Hematopoietic multipotent progenitor cell (in vitro differentiated cells): ENCODE data around the gene CIB1. TPM values are rescaled to one million over a fixed set of nuclear protein-coding genes. Genes with fewer than 3 reads are reported as not detected.
"Not testable (repeated sequence)": the region's sequence is repeated elsewhere in the genome, so short reads cannot be mapped to it uniquely, and the experiment has no call there.

Experiments
- DNase-seq, 3 donors: peaks; one replicate each; pipeline ENCODE4 v3.0.0-alpha.2; 2011 to 2015; ENCODE audit warnings: low read depth in 2 of 3, low spot score in 2 of 3
- total RNA-seq: library from RNA; depleted of rRNA; stranded (reverse); fragments of >200 nt; gene quantifications from one replicate; pipeline ENCODE4 v1.2.3, GENCODE V29; 2012

The CIB1 gene
- total RNA-seq, 1 donor, result 31.0 TPM

DNA sequence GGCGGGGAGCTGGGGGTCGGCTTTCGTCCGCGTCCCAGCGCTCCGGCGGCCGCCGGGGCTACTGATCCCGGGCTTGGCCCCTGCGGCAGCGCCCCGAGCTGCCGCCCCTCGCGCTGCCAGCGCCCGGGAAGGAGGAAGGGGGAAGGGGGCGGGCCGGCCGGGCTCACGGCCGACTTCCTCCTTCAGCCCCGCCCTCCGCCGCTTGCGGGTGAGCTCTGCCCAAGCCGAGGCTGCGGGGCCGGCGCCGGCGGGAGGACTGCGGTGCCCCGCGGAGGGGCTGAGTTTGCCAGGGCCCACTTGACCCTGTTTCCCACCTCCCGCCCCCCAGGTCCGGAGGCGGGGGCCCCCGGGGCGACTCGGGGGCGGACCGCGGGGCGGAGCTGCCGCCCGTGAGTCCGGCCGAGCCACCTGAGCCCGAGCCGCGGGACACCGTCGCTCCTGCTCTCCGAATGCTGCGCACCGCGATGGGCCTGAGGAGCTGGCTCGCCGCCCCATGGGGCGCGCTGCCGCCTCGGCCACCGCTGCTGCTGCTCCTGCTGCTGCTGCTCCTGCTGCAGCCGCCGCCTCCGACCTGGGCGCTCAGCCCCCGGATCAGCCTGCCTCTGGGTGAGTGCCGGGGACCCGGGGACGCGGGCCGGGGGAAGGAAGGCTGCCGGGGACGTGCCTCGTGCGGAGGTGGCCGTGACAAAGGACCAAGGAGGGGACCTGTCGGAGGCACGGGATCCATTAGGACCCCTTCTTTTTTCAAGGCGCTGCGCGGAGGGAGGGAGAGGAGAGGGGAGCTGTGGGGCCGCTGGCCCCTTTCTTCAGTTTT lies 32.4 kb downstream of the CIB1 start, which contains the start of gene SEMA4B:
Gene SEMA4B, plus strand, starts transcription at position 201 of the 814 bp plus-strand sequence. Its CDS starts 249 bp downstream, at position 450.
- peak in 2 of 3 donors; percentile 64 to 76 for DNase-seq

DNA sequence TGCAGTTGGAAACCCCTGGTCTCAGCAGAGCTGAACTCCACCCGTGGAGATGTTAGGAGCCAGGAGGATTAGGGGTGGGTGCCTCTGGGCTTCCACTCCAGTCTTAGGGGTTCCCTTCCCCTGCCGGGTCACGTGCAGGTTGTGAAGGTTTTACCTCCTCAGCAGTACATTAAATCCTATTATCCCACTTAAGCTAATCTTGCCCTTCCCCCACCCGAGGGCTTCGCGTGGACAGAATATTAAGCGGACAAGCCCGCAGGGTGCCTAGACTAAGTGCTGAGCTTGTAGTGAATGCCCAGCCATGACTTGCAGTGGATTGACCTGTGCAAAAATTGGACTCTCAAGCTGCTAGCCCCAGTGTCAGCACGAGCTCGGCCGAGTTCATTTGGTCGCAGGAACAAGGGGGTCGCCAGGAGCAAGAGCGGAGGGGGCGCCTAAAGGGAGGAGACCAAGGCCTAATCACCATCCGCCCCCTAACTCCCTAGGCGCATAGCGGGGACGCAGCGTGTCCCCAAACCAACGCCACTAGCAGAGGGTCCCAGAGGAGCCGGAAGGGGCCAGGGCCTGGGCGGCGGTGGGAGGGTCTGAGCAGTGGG lies 33.1 kb downstream of the CIB1 start:
- DNase-seq, result no peak

DNA sequence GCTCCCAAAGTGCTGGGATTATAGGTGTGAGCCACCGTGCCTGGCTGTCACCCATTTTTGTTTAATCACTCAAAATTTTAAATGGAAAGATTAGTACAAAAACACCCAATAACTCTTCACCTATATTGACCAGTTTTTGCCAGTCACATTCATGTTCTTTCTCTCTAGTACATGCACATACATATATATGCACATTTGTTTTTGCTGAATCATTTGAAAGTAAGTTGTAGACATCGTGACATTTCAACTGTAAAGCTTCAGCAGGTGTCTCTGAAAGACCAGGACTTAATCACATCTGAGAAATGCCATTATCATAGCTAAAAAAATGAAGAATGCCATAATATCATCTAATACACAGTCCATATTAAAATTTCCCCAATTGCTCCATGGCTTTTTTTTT lies 39.1 kb downstream of the CIB1 start:
- no peak for DNase-seq

DNA sequence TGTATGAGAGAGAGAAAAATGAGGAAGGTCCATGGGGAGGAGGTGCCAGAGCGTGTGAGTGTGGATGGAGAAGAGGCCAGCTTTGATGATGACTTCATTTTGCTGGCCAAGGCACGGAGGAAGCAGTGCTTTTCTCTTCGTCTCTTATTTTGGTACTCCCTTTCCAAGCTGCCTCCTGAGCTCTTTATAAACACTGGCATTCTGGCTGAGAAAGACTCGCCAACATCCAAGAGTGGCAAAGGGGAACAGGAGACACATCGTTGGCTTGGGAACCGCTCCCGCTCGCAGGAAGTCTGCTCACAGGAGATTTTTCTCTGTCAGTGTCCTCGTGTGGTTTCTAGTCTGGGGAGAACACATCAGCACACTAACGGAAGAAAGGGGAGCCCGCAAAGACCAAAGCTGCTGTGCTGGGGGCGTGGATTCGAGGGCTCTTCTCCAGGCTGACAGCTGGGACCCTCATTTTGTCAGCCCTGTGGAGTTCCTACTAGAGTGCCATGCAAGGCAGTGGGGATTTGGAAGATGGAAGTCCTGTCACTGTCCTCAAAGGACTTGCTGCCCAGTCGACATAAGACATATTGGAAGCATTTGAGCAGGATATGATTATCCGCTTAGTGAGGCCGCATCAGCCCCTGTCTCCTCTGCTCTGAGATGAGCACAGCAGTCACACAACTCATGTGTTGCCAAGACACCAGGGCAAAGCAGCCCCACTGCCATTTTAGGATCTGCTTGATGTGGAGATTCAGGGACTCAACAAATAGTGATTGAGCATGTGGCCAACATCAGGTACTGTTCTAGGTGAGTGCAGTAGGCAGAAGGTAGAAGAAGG lies 40.6 kb downstream of the CIB1 start:
- peak in 2 of 3 donors; percentile 46 to 62 for DNase-seq

DNA sequence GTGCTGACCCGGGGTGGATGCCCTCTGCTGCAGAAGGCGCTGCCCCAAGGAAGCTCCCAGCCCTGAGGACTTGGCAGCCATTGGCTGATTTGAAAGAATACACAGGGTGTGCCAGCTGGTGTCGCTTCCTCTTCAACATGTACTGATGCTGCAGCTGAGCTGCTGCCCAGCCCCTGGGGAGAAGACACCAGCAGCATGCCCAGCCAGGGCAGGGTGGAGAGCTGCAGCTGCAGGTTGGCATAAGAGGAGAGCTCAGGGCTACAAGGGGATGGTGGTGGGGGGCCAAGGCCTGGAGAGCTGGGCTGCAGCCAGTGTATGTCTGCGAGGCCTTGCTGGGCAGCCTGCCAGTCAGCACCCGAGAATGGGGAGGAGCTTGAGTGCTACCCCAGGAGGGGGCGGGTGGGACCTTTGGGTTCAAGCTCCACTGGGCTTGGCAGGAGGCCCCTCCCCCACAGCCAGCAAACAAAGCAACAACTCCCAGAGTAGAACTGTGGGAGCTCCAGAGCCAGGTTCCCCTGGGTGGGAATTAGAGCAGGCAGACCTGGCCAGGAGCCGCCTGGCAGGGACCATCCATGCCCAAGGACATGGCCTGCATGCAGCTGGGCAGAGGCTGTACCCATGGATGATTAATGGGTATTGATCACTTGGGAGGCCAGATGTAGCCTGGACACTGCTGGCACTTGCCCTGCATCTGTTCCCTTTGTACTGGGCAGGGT lies 41.8 kb downstream of the CIB1 start:
- peak in 2 of 3 donors; percentile 32 to 49 for DNase-seq

DNA sequence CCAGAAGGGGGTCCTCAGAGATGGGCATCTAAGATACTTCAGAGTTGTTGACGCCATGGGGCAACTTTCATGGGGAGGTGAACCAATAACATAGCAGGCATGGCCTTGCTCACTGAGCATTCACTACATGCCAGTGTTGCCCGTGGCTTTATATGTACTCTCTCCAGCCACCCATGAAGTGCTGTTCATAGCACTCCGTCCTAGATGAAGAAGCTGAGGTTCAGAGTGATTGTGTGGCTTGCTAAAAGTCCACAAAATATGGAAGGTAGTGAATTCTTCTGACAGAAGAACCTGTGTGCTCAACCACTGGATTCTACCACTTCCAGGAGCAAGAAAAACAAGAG lies 42.4 kb downstream of the CIB1 start:
- DNase-seq, result no peak

DNA sequence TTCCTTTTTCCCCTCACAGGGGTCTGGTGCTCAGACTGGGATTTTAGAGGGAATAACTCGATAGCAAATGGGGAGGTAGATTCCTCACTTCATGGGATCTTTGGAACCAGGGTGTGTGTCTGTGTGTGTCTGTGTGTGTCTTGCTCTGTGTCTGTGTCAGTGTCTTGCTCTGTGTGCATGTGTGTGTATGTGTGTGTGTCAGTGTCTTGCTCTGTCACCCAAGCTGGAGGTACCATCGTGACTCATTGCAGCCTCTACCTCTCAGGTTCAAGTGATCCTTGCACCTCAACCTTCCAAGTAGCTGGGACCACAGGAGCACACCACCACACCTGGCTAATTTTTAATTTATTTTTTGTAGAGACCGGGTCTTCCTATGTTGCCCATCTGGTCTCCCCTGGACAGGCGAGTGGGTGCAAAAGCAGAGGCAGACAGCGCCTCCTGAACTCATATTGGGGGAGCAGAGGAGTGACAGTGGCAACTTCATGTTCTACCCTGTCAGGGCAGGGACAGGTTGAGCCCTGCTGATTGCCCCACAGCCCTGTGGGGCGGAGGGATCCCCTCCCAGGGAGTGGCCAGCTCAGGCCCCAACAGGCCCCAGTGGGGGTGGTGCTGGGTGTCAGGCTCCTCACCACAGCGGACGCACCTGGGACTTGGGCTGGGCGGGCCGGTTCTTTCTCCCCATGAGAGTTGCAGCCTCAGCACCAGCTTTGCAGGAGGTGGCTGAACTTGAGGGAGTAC lies 43.0 kb downstream of the CIB1 start:
- DNase-seq, result no peak

DNA sequence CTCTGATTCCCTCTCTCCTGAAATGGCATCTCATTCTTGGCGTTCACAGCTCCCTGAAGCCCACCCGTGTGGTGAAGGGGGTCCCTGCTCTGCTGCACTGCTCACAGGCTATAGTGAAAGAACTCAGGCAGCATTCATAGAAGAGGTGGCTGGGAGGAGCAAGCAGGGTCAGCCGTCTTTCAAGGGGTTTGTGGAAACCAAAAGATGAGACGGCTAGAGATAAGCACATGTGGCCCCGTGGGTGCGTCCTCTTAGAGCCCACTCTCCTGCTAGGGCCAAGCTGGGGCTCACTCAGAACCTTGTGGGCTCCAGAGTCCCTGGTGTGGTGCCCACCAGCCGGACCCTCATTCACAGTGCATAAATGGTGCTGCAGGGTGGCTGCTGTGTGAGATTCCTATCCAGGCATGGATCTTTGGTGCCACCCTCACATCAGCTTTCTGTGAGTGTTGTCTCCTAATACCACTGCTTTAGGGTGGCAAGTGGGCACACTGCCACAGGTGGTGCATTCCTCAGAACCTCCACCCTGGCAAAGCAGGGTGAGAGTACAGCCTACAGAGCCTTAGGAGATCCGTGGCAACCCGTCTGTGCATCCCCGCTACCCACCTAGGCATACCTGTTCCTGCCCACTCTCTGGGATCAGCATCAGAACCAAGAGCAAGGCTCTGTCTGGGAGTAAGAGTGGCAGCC lies 43.8 kb downstream of the CIB1 start:
- no peak for DNase-seq

DNA sequence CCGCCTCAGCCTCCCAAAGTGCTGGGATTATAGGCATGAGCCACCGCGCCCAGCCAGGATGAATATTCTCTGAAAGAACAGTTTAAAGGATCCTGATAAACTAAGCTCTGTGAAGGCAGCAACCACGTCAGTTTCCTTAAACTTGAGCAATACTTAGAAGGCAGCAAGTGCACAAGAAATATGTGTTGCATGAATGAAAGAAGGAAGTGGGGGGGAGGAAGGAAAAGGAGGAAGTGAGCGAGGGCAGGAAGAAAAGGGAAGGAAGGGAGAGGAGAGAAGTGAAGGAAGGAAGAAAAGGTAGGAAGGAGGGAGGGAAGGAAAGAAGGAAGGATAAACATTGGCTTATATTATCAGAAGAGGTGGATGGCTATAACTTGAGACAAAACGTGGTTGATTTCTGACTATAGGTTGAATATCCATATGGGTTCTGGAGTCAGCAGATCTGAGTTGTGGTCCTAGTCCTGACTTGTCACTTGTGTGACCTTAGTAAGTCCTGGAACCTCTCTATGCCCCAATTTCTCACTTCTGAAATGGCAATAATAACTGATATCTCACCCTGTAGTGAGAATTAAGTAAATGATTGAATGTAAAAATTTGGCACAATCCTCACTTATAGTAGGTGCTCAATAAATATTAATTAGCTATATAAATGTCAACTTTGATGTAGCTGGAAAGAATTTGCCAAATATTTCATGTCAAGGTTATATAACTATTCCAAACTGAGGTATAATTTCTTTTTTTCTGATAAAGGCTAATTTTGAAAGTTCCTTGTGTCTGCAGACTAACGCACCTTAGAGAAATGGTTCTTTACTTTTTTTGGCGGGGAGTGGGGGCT lies 44.6 kb downstream of the CIB1 start:
- DNase-seq, result no peak

DNA sequence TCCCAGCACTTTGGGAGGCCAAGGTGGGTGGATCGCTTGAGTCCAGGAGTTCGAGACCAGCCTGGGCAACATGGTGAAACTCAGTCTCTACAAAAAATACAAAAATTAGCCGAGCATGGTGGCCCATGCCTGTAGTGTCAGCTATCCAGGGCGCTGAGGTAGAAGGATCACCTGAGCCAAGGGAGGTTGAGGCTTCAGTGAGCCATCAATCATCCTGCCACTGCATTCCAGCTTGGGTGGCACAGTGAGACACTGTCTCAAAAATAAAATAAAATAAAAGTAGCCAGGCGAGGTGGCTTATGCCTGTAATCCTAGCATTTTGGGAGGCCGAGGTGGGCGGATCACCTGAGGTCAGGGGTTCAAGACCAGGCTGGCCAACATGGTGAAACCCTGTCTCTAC lies 45.7 kb downstream of the CIB1 start:
- not testable (repeated sequence) for DNase-seq

DNA sequence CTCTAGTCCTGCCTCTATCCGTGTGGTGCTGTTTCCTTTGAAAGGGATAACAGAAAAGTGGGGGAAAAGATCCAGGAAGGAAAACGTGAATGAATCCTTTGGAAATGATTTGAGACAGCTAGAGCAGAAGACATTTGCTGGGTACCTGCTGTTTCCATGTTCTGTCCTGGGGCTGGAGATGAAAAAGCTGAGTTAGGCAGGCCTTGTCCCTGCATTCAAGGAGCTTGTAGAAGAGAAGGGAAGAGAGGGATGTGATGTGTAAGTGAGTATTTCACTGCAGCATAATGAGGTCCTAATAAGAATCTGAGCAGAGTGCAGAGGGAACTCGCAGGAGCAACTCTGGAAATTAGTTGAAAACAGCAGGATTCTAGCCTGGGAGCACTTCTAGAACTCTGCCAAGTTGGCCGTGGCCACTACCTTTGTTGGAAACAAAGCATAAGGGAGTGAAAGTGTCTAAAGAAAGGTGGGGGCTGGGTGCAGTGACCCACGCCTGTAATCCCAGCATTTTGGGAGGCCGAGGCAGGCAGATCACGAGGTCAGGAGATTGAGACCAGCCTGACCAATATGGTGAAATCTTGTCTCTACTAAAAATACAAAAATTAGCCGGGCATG lies 46.4 kb downstream of the CIB1 start:
- DNase-seq, result no peak

DNA sequence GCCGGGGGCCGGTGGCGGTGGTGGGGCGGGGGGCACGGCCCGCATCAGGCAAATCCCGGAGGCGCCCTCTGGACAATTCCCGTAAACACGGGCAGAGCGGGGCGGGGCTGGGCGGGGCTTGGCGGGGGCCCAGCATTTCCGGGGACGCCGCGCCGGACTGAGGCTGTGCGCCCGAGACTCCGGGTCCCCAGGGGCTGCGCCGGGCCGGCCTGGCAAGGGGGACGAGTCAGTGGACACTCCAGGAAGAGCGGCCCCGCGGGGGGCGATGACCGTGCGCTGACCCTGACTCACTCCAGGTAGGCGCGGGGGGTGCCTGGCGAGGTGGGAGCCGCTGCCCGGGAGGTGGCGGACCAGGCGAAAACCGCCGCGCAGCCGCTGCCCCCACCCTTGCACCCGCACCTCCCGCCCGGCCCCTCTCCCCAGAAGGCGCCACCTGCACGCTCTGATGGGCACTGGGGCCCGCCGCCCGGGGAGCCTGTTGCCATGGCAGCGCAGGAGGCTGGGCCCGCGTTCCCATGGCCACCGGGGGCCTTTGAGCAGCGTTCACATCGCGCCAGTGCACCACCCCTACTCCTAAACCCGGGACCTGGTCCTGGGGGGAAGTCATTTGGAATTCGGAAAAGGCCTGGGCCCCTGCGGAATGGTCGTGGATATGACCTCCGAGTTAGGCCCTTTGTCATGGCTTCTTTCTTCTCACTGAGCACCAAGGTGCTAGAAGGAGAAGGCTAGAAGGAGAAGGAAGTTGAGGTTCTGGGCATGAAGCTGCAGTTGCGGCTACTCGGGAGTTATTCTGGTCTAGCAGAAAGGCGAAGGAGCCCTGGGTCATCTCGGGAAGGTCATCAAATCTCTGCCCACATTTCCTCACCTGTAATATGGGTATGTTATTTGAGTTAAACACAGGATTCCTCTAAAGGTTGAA lies 48.7 kb downstream of the CIB1 start:
- peak in 2 of 3 donors; percentile 47 to 48 for DNase-seq

DNA sequence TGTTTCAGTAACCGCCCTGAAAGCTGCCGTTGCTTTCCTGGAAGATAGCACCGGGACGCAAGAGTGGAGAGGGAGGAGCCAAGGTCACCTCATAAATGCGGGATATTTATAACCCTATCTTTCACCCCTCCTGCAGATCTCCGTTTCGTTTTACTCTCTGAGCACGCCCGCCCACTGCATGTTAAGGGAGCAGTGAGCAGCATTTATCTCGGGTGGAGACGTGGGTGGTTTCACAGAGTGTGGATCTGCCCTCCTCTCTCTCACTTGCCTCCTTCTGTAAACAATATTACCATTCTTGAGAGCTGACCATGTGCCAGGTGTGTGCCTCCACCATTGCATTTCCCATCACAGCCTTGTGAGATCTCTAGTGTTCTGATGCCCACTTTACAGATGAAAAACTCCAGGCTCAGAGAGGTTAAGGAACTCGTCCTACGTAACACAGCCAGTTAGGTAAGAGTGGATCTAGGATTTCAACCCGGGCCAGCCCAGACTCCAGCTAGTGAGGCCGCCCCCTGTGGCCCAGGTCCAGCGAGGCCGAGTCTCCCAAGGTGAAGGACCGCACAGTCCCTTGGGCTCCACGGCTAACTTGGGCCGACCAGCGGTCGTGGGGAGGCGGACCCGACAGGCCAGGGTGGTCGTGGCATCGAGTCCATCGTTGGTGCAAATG lies 49.5 kb downstream of the CIB1 start:
- DNase-seq, result no peak

DNA sequence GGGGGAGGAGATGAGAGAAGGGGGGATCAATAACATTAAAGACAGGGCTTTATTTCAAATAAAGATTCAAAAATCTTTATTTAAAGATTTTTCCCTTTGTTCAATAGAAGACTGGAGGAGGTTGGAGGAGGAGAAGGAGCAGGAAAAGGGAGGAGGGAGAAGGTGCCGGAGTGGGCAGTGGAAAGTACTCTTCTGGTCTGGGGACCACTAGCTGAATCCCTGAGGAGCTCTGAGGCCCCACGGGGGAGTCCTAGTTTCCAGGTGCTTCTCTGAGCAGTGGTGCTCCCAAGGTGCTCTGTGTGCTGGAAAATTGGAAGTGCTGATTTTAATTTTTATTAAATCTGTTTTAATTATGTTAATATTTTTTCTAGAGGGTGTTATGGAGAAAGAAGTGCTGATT lies 52.0 kb downstream of the CIB1 start:
- DNase-seq, result no peak
